Endothelial cell (in vitro differentiated cells): ENCODE measurements around the gene CD99L2. TPM values are rescaled to one million over a fixed set of nuclear protein-coding genes. Genes with fewer than 3 reads are reported as not detected.

Experiments used
- DNase-seq: peaks from one replicate; pipeline ENCODE4 v3.0.0; 2021; ENCODE audit warnings: low spot score
- H3K27ac Mint-ChIP-seq: one replicate; pipeline ENCODE4 v1.8.0; 2021; ENCODE audit warnings: mixed read lengths, inconsistent platforms; ENCODE audit not compliant: unreplicated experiment
- H3K27me3 Mint-ChIP-seq: one replicate; pipeline ENCODE4 v1.8.0; 2021; ENCODE audit warnings: mild to moderate bottlenecking, moderate library complexity, mixed read lengths, inconsistent platforms; ENCODE audit not compliant: unreplicated experiment
- H3K36me3 Mint-ChIP-seq: one replicate; pipeline ENCODE4 v1.8.0; 2021; ENCODE audit warnings: mild to moderate bottlenecking, low read depth, mixed read lengths, inconsistent platforms; ENCODE audit not compliant: unreplicated experiment
- H3K4me1 Mint-ChIP-seq: one replicate; pipeline ENCODE4 v1.8.0; 2021; ENCODE audit warnings: mild to moderate bottlenecking, mixed read lengths, inconsistent platforms; ENCODE audit not compliant: unreplicated experiment
- H3K4me3 Mint-ChIP-seq: one replicate; pipeline ENCODE4 v1.8.0; 2021; ENCODE audit warnings: mild to moderate bottlenecking, mixed read lengths, inconsistent platforms; ENCODE audit not compliant: unreplicated experiment
- H3K9me3 Mint-ChIP-seq: one replicate; pipeline ENCODE4 v1.8.0; 2021; ENCODE audit warnings: mixed read lengths, inconsistent platforms; ENCODE audit not compliant: unreplicated experiment
- CTCF ChIP-seq: fragments of 200-600 bp; sonication (generic); IDR thresholded peaks from one replicate; pipeline ENCODE4 v1.5.0; 2021; ENCODE audit warnings: antibody characterized with exemption; ENCODE audit not compliant: unreplicated experiment
- total RNA-seq: library from RNA; stranded (reverse); fragmentation: NEBNext Ultra II Directional; extraction: Animal tissue kit (Norgen Biotek cat#: 25700); gene quantifications from one replicate; pipeline ENCODE4 v1.2.1, GENCODE V29; 2021; ENCODE audit not compliant: unreplicated experiment

The CD99L2 gene
- total RNA-seq, 1 donor from 2014 or later = 30.1 TPM

GRCh38 chrX:150767045-150767395 is 131.4 kb downstream of the CD99L2 start:
- Mint-ChIP-seq H3K36me3 (no peaks in the 10 kb centered on the region), H3K4me3 (no peak overlapping the region), H3K4me1 (no peaks in the 10 kb centered on the region), H3K9me3 (no peaks in the 10 kb centered on the region), H3K27me3 (peaks cover 1% of the 10 kb centered on the region), H3K27ac (no peak overlapping the region)
- TF ChIP-seq CTCF = no peak
- DNase-seq = no peak

- Mint-ChIP-seq H3K36me3 (no peaks in the 10 kb centered on the region), H3K27ac (no peak overlapping the region), H3K9me3 (no peaks in the 10 kb centered on the region), H3K27me3 (peaks cover 1% of the 10 kb centered on the region), H3K4me1 (no peaks in the 10 kb centered on the region), H3K4me3 (no peak overlapping the region)
- no peak for TF ChIP-seq CTCF
- no peak for DNase-seq
These were observed 132.0 kb downstream of the CD99L2 start for GRCh38 chrX:150766351-150767044.

- H3K27ac Mint-ChIP-seq = no peak overlapping the region
- no peaks in the 10 kb centered on the region for H3K9me3 Mint-ChIP-seq
- DNase-seq = no peak
- no peaks in the 10 kb centered on the region for H3K4me1 Mint-ChIP-seq
- no peak for TF ChIP-seq CTCF
- H3K27me3 Mint-ChIP-seq = peaks cover 1% of the 10 kb centered on the region
- H3K36me3 Mint-ChIP-seq = no peaks in the 10 kb centered on the region
- no peak overlapping the region for H3K4me3 Mint-ChIP-seq
These were observed 132.6 kb downstream of the CD99L2 start for GRCh38 chrX:150765782-150766350.

DNA sequence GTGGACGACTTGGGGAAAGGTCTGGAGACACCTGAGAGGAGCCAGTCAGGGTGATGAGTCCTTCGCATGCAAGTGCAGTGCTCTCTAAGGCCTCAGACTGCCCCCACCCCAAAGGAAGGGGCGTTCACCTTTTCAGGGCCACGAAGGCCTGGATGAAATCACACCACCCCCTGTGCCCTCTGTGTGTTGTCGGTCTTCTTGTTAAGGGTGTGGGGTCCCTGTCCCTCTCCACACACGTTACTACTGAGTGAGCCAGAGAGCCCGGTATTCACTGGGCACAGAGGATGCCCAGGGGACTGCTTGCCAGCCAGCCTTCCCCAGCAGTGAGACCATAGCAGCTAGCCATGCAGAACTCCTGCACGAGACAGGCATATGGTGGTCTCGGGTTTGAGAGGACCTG is 133.2 kb downstream of the CD99L2 start:
- H3K36me3 Mint-ChIP-seq = no peaks in the 10 kb centered on the region
- no peaks in the 10 kb centered on the region for H3K4me1 Mint-ChIP-seq
- no peaks in the 10 kb centered on the region for H3K9me3 Mint-ChIP-seq

More for the DNA sequence above, 133.2 kb downstream of the CD99L2 start:
- no peak overlapping the region for H3K4me3 Mint-ChIP-seq
- no peak for DNase-seq
- TF ChIP-seq CTCF = no peak
- no peak overlapping the region for H3K27ac Mint-ChIP-seq
- H3K27me3 Mint-ChIP-seq = peaks cover 1% of the 10 kb centered on the region
